Fibroblast of gingiva (primary cell): ENCODE data around the gene PXN.
"Not testable (repeated sequence)": the region's sequence is repeated elsewhere in the genome, so short reads cannot be mapped to it uniquely, and the experiment has no call there.

Experiments
- DNase-seq: peaks from one replicate; pipeline ENCODE4 v3.0.0-alpha.2; 2011; ENCODE audit warnings: low read depth

PXN gene

GRCh38 chr12:120209851-120210250 is 55.7 kb downstream of the PXN start:
- DNase-seq = no peak

DNA sequence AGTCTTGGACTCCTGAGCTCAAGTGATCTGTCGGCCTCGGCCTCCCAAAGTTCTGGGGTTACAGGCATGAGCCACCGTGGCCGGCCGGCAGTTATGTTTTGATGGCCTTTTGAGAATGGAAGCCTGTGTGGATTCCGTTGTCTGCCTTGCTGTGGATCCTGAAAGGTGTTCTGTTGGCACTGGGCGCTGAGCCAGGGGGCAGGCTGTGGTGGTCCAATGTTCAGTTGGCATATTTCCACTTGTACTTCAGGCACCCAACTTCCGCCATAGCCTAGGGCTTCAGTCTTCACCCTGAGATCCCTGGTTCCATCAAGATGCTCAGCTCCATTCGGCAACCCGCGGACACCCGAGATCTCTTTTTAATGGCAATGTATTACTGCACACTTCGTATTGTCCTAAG is 58.3 kb downstream of the PXN start:
- no peak for DNase-seq

DNA sequence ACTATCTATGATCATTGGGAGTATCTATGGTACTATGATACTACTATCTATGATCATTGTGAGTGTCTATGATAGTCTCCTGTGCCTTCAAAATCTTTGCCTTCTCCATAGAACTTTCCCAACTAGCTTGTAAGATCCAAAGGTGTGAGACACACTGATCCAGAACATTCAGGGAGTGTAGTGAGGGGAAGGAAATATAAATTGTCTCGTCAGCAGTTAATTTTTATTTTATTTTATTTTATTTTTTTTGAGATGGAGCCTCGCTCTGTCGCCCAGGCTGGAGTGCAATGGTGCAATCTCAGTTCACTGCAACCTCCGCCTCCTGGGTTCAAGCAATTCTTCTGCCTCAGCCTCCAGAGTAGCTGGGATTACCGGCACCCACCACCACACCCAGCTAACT is 58.7 kb downstream of the PXN start:
- not testable (repeated sequence) for DNase-seq

DNA sequence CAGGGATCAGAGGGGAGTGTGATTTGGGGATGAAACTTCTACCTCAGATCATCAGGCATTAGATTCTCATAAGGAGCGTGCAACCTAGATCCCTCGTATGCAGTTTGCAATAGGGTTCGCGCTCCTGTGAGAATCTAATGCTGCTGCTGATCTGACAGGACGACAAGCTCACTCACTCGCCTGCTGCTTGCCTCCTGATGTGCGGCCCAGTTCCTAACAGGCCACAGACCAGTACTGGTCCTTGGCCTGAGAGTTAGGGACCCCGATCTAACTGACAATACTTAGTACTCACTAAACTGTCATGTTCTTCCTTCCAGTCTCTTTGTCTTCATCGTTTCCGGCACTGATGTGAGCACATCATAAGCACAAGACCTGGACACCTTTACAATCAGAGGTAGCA is 59.3 kb downstream of the PXN start:
- DNase-seq = no peak

GRCh38 chr12:120204171-120204570 is 61.4 kb downstream of the PXN start:
- DNase-seq = no peak

DNA sequence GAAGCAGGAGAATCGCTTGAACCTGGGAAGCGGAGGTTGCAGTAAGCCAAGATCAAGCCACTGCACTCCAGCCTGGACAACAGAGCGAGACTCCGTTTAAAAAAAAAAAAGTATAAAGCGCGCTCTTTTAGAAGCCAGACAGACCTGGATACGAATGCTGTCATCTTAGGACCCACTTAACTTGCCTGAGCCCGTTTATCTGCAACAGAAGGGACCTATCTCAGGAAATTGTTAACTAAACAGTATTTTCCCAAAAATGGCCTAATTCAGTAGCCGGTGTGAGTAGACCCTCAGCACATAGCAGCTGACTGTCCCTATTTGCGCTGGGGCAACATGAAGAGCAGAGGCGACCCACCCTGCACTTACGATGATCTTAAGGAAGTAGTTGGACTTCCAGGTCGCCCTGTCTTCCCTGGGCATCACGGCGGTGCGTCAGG is 65.1 kb downstream of the PXN start:
- no peak for DNase-seq

GRCh38 chr12:120199595-120200306 is 65.8 kb downstream of the PXN start:
- DNase-seq = peak; percentile 99

- DNase-seq = no peak
These were observed 66.5 kb downstream of the PXN start for GRCh38 chr12:120199025-120199424.

DNA sequence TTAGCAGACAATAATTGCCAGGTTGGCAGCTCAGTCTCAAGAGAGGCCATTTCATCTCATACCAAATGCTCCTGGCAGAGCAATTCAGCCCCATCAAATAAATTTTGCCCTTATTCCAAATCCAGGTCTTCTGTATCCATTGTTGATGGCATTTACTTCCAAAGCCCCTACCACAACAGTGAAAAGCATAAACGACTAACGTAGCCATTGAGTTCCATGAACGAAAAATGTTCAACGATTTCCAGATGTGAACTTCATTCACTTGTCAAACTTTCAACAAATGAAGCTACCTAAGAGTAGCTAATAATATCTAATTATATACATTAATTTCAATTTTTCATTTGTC is 68.0 kb downstream of the PXN start:
- no peak for DNase-seq

DNA sequence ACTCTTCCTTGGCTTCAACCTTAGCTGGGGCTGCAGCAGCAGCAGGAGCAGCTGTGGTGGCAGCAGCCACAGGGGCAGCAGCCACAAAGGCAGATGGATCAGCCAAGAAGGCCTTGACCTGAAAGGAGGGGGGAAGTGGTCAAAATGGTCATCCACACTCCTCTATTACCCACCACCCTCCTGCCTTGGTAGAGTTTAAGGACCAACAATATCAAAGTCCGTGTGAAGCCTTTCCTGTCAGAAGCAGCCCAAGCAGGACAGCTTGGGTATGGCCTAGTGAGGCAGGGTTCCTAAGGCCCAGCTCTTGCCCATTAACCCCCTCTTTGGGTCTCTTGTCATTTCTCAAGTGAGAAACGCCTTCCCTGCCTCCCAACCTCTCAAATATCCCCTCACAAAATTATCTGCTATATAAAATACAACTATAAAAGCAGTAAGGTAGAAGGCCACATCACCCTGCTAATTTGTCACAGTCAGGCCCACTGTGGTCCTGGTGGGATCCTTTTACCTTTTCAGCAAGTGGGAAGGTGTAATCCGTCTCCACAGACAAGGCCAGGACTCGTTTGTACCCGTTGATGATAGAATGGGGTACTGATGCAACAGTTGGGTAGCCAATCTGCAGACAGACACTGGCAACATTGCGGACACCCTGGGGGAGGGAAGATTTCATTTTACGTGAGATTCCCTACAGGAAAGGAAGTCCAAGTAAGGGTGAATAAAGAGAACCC is 68.6 kb downstream of the PXN start:
- DNase-seq = not testable (repeated sequence)

DNA sequence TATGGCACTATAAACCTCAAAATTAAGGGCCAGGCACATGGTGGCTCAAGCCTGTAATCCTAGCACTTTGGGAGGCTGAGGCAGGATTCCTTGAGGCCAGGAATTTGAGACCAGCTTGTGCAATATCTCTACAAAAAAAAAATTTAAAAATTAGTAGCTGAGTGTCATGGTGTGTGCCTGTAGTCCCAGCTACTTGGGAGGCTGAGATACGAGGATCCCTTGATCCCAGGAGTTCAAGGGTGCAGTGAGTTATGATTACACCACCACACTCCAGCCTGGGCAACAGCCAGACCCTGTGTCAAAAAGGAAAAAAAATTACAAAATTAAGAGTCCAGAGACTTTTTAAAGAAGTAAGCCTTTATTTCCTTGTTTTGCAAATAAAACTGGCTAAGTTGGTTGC is 69.2 kb downstream of the PXN start:
- DNase-seq = peak; percentile 68

DNA sequence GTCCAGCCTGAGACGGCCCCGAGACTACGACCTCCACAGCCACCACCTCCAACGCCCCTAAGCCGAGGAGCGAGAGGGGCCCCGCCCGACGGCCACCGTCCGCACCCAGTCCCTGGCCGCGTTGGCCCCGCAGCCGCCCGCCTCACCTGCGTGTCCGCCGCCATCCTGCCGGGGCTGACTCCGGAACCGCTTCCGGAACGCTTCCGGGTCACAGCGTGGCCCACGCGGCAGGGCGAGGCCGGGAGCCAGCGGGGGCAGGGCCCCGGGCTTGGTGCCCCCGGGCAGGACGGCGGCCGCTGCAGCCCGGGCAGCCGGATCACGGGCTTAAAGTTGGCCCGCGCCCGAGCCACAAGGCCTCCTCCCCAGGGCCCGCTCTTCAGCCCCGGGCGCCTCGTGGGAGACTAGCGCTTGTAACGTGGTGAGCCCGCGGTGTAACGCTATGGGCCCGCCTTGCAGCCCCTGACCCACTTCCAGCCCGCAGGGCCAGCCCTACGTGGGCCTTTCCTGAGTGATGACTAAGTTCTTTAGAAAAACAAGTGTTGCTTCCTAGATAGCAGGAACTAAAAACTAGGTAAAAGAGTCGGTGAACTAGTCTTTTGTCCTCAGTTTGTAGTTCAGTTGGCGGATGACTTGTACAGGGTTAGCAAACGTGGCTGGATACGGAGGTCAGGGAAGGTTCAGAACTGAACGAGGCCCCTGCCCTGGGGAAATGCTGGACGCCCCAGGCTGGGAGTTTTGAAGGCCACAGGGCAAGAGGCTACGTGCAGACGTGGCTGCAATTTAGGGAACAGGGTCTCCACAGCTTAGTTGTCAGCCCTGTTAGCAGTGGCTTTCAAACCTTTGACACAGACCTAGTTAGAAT is 70.8 kb downstream of the PXN start, which contains the start of gene GCN1:
GCN1 (minus strand) TSS at position 182 of the 862 bp plus-strand sequence; CDS start at position 164, 18 bp downstream.
- DNase-seq = peak; percentile 87

DNA sequence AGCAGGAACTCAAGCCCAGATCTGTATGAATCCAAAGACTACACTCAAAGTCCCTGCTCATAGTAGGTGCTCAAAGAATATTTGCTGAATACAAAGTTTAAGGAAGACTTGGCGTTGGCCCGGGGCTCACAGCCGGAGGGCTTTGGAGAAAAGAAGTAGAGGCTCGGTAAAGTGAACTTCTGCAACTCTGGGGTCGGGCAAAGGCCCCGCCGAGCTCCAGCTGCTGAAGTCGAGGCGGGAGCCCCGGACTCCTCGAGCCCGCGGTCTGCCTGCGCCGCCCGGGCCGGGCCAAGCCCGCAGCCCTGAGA is 71.3 kb downstream of the PXN start:
- DNase-seq = no peak

DNA sequence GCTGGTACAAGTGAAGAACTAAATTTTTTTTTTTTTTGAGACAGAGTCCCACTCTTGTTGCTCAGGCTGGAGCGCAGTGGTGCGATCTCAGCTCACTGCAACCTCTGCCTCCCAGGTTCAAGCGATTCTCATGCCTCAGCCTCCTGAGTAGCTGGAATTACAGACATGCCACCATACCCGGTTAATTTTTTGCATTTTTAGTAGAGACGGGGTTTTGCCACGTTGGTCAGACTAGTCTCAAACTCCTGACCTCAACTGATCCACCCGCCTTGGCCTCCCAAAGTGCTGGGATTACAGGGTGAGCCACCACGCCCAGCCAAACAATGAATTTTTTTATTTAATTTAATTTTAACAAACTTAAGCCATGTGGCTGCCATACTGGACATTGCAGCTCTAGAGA is 72.2 kb downstream of the PXN start:
- DNase-seq = not testable (repeated sequence)

GRCh38 chr12:120190985-120191480 is 74.5 kb downstream of the PXN start:
- DNase-seq = no peak

GRCh38 chr12:120190386-120190785 is 75.1 kb downstream of the PXN start:
- no peak for DNase-seq

DNA sequence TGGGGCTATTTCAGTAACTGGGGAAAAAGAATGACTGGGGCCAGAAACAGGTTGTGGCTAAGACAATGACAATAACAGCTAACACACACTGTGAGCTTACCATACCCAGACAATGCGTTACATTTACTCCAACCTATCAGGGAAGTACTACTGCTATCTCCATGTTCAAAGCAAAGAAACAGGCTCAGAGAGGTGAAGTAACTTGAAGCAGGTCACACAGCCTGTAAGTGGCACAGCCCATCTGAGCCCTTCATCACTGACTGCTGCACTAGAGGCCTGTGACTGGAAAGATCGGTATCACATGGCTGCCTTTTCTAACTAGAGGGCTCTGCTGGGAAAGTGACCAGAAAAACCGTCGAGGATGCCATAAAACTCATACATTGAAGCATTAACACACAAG is 78.9 kb downstream of the PXN start:
- no peak for DNase-seq

- DNase-seq = peak; percentile 27
These were observed 82.3 kb downstream of the PXN start for GRCh38 chr12:120183211-120183631.

- DNase-seq = peak; percentile 36
These were observed 83.4 kb downstream of the PXN start for GRCh38 chr12:120181991-120182631.

- no peak for DNase-seq
These were observed 84.6 kb downstream of the PXN start for GRCh38 chr12:120180975-120181374.

DNA sequence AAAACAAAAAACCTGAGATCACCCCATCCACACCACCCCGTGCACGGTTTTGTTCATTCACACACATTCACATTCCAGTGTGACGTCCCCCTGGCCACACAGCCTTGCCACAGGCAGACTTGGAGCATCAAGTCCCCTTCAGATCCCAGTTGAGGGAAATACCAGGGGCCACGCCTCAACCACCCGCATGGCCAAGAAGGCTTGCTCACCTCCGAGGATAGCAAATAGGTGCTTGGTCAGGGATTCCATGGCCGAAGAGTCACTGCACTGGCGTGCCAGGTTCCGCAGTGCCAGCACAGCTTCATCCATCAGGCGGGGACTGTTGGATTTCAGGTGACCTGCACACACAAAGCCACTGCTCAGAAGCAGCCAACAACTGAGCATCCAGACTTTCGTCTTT is 90.0 kb downstream of the PXN start:
- DNase-seq = no peak

DNA sequence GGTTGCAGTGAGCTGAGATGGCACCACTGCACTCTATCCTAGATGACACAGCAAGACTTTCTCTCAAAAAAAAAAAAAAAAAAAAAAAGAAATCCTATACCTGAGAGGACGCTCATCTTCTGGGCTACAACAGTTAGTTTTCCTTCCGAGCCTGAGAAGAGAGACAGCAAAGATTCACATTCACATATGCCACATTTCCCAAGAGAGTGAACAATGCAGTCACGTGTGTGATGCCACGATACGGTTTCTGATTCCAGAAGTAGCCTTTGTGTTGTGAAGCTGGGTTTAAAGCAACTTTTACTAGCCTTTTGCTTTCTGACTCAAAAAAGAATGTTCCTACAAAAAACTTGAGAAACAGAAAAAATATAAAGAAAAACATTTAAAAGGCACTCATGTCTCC is 90.5 kb downstream of the PXN start:
- no peak for DNase-seq
